ENCODE results near the gene MPIG6B.
A peak's percentile ranks its signal among the peaks of the same experiment; 100 is the strongest.
"Not testable (repeated sequence)": the region's sequence is repeated elsewhere in the genome, so short reads cannot be mapped to it uniquely, and the experiment has no call there.

Gene MPIG6B

DNA sequence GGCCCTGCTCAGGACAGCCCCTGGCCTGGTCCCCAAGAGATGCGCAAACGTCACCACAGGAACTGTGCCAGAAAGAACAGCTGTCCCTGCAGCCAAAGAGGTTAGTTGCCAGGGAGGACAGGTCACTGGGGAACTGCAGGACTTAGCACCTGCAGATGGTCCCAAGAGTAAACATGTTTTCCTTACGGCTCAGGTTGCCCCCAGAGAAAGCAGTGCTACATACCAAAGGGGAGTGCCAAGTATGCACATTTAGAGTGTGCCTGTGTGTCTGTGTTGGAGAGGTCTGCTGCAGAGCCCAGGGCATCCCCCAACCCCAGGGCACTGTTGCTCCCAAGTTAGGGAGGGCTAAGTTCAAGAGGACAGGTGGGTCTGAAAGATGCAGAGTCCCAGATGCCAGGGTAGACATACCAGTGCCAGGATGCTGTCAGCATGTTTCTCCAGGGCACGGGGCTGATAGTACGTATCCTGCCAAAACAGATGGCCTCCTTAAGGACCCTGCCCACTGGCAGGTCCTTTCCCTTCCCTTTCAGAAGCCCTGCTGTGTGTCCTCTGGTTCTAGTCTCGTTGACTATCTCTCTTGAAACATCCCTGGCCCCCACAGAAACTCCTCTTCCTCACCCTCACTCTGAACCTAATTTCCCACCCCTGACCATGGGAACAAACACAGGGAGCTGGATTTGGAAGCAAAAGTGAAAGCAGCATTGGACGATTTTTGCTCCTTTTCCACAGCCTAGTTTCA lies 21.3 kb upstream of the MPIG6B start:
- no peak for DNase-seq

DNA sequence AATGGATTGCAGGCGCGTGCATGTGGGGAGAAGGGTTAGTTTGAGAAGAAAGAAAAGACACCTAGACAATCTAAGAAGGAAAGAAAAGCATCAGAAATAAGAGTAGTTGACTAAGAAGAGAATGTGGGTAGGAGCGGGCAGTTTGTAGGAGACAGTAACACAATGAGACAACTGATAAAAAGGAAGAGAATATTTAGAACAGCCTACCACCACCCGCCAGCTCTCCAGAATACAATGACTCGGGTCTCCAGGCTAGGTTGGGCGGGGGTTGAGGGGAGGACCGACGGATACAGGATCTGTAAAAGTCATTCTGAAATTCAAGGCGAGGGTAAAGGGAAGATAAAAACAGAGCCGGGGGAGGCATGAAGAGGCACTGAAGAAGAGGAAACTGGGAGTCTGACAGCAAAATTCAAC lies 20.8 kb upstream of the MPIG6B start:
- no peak for DNase-seq

GRCh38 chr6:31702819-31703716 lies 20.1 kb upstream of the MPIG6B start, which contains the start of gene ABHD16A:
ABHD16A (minus strand) TSS chr6:31703324; CDS start chr6:31703281, 43 bp downstream.
- DNase-seq = peak; percentile 98

DNA sequence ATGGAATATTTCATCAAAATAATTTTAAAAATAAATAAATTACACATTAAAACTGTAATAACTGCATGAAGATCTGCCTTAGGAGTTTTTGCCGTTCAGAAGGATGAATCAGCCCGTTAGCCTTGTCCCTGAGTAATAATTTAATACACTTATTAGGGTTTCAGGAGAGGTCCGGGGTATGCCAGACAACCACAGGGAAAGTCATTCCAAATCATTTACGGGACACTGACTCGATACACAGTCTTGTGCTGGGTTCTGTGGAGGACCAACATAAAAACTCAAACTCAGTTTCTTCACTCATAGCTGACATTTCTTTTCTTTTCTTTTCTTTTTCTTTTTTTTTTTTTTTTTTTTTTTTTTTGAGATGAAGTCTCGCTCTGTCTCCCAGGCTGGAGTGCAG lies 17.2 kb upstream of the MPIG6B start:
- no peak for DNase-seq

DNA sequence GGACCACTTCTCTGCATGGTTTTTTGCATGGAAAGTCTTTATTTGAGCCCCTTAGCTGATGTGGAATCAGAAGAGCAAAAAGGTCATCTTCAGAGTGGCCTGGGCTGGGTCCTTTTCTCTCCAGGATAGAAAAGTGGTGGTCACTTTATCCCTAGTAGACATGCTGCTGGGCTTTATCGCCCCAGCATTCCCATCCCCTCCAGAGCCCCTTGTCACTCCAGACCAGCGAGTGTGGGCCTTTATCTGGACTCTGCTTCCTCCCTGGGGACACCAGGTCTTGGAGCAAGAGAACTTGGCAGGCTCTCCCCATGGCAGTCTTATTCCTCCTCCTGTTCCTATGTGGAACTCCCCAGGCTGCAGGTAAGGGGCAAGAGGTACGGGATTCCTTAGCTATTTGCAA lies 16.6 kb upstream of the MPIG6B start, which contains the start of gene LY6G6F:
LY6G6F (plus strand) TSS at position 268 of the 400 bp plus-strand sequence; CDS start at position 309, 41 bp downstream.
- no peak for DNase-seq

DNA sequence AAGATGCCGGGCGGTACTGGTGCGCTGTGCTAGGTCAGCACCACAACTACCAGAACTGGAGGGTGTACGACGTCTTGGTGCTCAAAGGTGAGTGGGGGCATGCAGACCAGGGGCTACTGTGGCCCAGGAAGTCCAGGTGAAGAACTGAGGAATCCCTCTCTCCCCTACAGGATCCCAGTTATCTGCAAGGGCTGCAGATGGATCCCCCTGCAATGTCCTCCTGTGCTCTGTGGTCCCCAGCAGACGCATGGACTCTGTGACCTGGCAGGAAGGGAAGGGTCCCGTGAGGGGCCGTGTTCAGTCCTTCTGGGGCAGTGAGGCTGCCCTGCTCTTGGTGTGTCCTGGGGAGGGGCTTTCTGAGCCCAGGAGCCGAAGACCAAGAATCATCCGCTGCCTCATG lies 15.5 kb upstream of the MPIG6B start:
- DNase-seq = no peak

GRCh38 chr6:31708224-31708623 lies 14.9 kb upstream of the MPIG6B start:
- DNase-seq = no peak

DNA sequence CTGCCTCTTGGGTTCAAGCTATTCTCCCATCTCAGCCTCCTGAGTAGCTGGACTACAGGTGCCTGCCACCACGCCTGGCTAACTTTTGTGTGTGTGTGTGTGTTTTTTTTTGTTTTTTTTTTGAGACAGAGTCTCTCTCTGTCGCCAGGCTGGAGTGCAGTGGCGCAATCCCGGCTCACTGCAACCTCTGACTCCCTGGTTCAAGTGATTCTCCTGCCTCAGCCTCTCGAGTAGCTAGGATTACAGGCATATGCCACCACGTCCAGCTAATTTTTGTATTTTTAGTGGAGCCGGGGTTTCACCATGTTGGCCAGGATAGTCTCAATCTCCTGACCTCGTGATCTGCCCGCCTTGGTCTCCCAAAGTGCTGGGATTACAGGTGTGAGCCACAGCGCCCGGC lies 14.0 kb upstream of the MPIG6B start:
- DNase-seq = not testable (repeated sequence)

DNA sequence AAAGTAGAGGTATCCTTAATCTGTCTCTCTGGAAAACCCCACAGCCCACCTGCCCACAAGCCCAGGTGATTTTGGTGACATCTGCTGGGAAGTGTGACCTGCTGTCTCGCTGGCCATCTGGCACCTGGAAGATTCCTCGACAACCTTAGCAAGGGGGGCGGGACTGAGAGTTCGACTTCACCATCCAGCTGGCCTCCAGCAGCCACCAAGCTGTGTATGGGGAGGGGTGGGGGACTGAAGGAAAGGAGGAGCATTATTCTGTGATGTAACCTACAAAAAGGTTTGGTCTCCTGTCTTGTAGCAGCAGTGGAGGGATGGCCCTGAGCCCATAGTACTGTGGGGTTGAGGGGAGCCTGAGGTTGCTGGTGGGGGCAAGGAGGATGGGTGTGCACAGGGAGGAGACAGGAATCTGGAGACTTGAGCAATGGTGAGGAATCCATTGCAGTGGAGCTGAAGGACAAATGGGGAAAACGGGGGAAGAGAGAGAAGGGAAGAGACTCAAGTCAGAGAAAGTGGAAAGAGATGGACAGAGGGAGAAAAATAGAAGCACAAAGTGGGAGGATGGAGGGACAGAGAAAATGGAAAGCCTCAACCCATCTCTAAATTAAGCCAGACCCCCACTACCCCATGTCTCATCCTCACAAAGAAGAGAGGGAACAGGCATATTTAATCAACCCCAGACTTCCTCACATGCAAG lies 12.5 kb upstream of the MPIG6B start:
- no peak for DNase-seq

GRCh38 chr6:31711233-31711632 lies 11.9 kb upstream of the MPIG6B start:
- no peak for DNase-seq

DNA sequence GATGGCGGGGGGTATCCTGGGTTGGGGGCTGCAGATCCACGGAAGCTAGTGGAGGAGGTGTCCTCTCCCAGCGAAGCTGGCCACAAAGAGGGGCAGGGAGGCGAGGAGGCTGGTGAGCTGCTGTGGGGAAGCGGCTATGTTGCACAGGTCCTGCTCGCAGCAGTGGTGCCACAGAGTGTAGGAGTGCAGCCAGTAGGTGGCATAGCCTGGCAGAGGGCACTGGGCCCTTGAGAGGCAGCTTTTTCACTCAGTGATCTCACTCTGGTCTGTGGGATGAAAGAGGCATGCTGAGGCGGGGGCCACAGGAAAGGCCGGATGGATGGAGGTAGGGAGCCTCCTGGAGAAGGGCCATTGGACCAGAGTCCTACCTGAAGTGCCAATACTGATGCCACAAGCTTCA lies 10.9 kb upstream of the MPIG6B start:
- no peak for DNase-seq

GRCh38 chr6:31713465-31713864 lies 9.7 kb upstream of the MPIG6B start:
- no peak for DNase-seq

GRCh38 chr6:31713991-31714684 lies 9.0 kb upstream of the MPIG6B start:
- DNase-seq = no peak

GRCh38 chr6:31715022-31715958 lies 7.9 kb upstream of the MPIG6B start, which contains the start of gene LY6G6D:
LY6G6D (plus strand) TSS chr6:31715348; CDS start chr6:31715356, 8 bp downstream.
- DNase-seq = no peak

GRCh38 chr6:31717499-31718222 lies 5.5 kb upstream of the MPIG6B start:
- DNase-seq = peak; percentile 57

DNA sequence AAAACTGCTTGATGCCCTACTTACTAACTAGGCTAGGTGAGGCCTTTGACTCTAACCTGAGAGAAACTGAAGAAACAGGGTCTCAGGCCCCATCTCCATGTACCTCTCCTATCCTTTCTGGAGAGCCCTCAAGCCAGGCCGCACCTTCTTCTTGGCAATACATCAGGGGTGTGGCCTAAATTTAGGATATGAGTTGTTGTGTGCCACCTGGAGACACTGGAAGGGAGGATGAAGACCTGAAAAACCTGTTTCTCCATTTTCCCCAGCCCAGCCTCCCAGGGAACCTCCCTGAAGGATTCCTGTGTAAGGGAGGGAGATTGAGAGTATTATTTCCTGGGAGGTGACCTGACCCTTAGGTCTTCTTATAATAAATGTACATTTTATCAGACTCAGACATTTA lies 4.9 kb upstream of the MPIG6B start:
- peak; percentile 98 for DNase-seq

- peak; percentile 18 for DNase-seq
Measured at GRCh38 chr6:31719001-31719400, 4.2 kb upstream of the MPIG6B start.

GRCh38 chr6:31720196-31720770 lies 2.9 kb upstream of the MPIG6B start:
- no peak for DNase-seq

DNA sequence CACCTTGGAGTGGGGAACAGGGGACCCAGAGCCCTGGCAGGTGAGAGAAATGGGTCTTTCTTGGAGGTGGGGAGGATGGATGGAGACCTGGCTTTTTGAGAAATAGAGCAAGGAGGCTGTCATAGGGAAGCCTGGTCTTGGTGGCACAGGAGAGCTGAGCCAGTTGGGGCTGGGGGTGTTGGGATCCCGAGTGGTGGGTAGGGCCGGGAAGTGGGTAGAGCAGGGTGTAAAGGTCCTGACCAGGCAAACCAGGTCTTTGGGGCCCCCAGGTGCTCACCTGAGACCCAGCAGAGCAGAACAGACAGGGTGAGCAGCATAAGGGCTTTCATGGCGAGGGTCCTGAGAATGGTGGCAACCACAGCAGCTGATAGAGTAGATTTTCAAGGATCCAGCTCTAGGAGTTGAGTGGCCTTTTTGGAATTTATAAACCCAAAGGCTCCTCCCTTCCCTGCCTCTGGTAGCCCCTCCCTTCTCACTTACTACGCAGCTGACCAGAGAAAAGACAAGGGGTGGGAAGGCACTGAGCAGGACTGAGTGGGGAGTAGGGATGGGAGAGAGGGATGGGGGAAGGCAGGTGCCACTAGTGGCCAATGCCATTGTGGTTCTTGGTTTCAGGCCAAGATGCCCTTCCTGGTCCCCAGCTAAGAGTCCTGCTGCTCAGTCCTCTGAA lies 1.7 kb upstream of the MPIG6B start, which contains the start of gene LY6G6C:
LY6G6C (minus strand) TSS at position 396 of the 670 bp plus-strand sequence; CDS start at position 329, 67 bp downstream.
- no peak for DNase-seq

All from NCI-H510A treated with DMSO at 0.1 percent for 48 hours (cell line).